ENCODE measurements around the gene ABHD14A. TPM values are rescaled to one million over a fixed set of nuclear protein-coding genes. Genes with fewer than 3 reads are reported as not detected.

Gene ABHD14A
- total RNA-seq, 1 donor = 18.8 TPM

- peaks cover 22% of the 10 kb centered on the region for H3K4me1 ChIP-seq (ENCODE audit: insufficient read depth, low read length)
- no peak for TF ChIP-seq CTCF (IDR thresholded peaks at IDR 0.05; ENCODE audit: extremely low read depth, low read depth, low read length)
- H4K20me1 ChIP-seq (ENCODE audit: insufficient read depth, low read length) = peaks cover 6% of the 10 kb centered on the region
- no peaks in the 10 kb centered on the region for H3K27me3 ChIP-seq (ENCODE audit: insufficient read depth, low read length)
- peaks cover 24% of the 10 kb centered on the region for H3K79me2 ChIP-seq (ENCODE audit: insufficient read depth, low read length)
- H2AFZ ChIP-seq (ENCODE audit: low read length) = no peak overlapping the region
- peak overlapping the region; percentile 74 for H3K4me3 ChIP-seq (ENCODE audit: insufficient read depth, low read length)
- peak; percentile 85 for DNase-seq (ENCODE audit: insufficient read length, low spot score, missing footprints)
- no peaks in the 10 kb centered on the region for H3K36me3 ChIP-seq (ENCODE audit: insufficient read depth, low read length)
- peak overlapping the region; percentile 85 for H3K27ac ChIP-seq (ENCODE audit: low read depth, low read length)
- peak overlapping the region; percentile 99 for H3K4me2 ChIP-seq (ENCODE audit: insufficient read depth, low read length)
- no peaks in the 10 kb centered on the region for H3K9me3 ChIP-seq (ENCODE audit: low read depth, low read length)
These were observed 9.4 kb downstream of the ABHD14A start for GRCh38 chr3:51984269-51984647.

GRCh38 chr3:51985063-51985462, 10.2 kb downstream of the ABHD14A start:
- H3K4me3 ChIP-seq (ENCODE audit: insufficient read depth, low read length) = no peak overlapping the region

GRCh38 chr3:51986010-51986947, 11.4 kb downstream of the ABHD14A start:
- peaks cover 22% of the 10 kb centered on the region for H3K4me1 ChIP-seq (ENCODE audit: insufficient read depth, low read length)
- peaks cover under 1% of the 10 kb centered on the region for H3K36me3 ChIP-seq (ENCODE audit: insufficient read depth, low read length)

More at GRCh38 chr3:51985063-51985462, 10.2 kb downstream of the ABHD14A start:
- peaks cover 22% of the 10 kb centered on the region for H3K4me1 ChIP-seq (ENCODE audit: insufficient read depth, low read length)
- H3K4me2 ChIP-seq (ENCODE audit: insufficient read depth, low read length) = no peak overlapping the region
- no peaks in the 10 kb centered on the region for H3K36me3 ChIP-seq (ENCODE audit: insufficient read depth, low read length)
- no peak for DNase-seq (ENCODE audit: insufficient read length, low spot score, missing footprints)
- peaks cover 10% of the 10 kb centered on the region for H4K20me1 ChIP-seq (ENCODE audit: insufficient read depth, low read length)
- no peak for TF ChIP-seq CTCF (IDR thresholded peaks at IDR 0.05; ENCODE audit: extremely low read depth, low read depth, low read length)
- H3K27me3 ChIP-seq (ENCODE audit: insufficient read depth, low read length) = no peaks in the 10 kb centered on the region
- no peak overlapping the region for H2AFZ ChIP-seq (ENCODE audit: low read length)
- no peaks in the 10 kb centered on the region for H3K9me3 ChIP-seq (ENCODE audit: low read depth, low read length)
- peaks cover 24% of the 10 kb centered on the region for H3K79me2 ChIP-seq (ENCODE audit: insufficient read depth, low read length)
- H3K27ac ChIP-seq (ENCODE audit: low read depth, low read length) = no peak overlapping the region

More at GRCh38 chr3:51986010-51986947, 11.4 kb downstream of the ABHD14A start:
- peaks cover 17% of the 10 kb centered on the region for H3K79me2 ChIP-seq (ENCODE audit: insufficient read depth, low read length)
- H2AFZ ChIP-seq (ENCODE audit: low read length) = no peak overlapping the region
- H3K4me2 ChIP-seq (ENCODE audit: insufficient read depth, low read length) = no peak overlapping the region
- no peak overlapping the region for H3K4me3 ChIP-seq (ENCODE audit: insufficient read depth, low read length)
- H3K27me3 ChIP-seq (ENCODE audit: insufficient read depth, low read length) = no peaks in the 10 kb centered on the region
- H3K9me3 ChIP-seq (ENCODE audit: low read depth, low read length) = no peaks in the 10 kb centered on the region
- TF ChIP-seq CTCF (IDR thresholded peaks at IDR 0.05; ENCODE audit: extremely low read depth, low read depth, low read length) = no peak
- DNase-seq (ENCODE audit: insufficient read length, low spot score, missing footprints) = peak; percentile 79
- no peak overlapping the region for H3K27ac ChIP-seq (ENCODE audit: low read depth, low read length)
- H4K20me1 ChIP-seq (ENCODE audit: insufficient read depth, low read length) = peaks cover 8% of the 10 kb centered on the region
